Measurements from ENCODE around the gene USP36.

The USP36 gene

GRCh38 chr17:78748730-78749317, 91.8 kb downstream of the USP36 start:
- Histone ChIP-seq H2AFZ (ENCODE audit: low read length) (no peak overlapping the region), H3K4me3 (ENCODE audit: low read length, poor library complexity, severe bottlenecking) (peak overlapping the region; percentile 74), H3K4me2 (ENCODE audit: low read depth, low read length, poor library complexity, severe bottlenecking) (peak overlapping the region; percentile 94), H3K4me1 (ENCODE audit: insufficient read depth, low read length, poor library complexity, severe bottlenecking) (peaks cover 73% of the 10 kb centered on the region), H3K79me2 (ENCODE audit: insufficient read depth, low read length) (peaks cover 89% of the 10 kb centered on the region), H3K9me3 (ENCODE audit: insufficient read depth, low read depth, low read length) (no peaks in the 10 kb centered on the region), H3K36me3 (ENCODE audit: insufficient read depth, low read length) (peaks cover under 1% of the 10 kb centered on the region; the same call in 1 of the 2 replicates), H3K9ac (ENCODE audit: low read depth, low read length, poor library complexity, severe bottlenecking) (peak overlapping the region; percentile 66), H4K20me1 (ENCODE audit: insufficient read depth, low read length, poor library complexity, severe bottlenecking) (peaks cover 3% of the 10 kb centered on the region), H3F3A (ENCODE audit: low read depth) (peaks cover 13% of the 10 kb centered on the region; the same call in 1 of the 2 replicates), H3K27me3 (ENCODE audit: insufficient read depth, low read length, poor library complexity, severe bottlenecking) (no peaks in the 10 kb centered on the region), H3K9me2 (replicated peaks; ENCODE audit: low read depth, low read length) (no peaks in the 10 kb centered on the region)
- no peak for TF ChIP-seq EZH2phosphoT487 (IDR thresholded peaks at IDR 0.05; ENCODE audit: borderline replicate concordance)
- TF ChIP-seq, protein P1, sequence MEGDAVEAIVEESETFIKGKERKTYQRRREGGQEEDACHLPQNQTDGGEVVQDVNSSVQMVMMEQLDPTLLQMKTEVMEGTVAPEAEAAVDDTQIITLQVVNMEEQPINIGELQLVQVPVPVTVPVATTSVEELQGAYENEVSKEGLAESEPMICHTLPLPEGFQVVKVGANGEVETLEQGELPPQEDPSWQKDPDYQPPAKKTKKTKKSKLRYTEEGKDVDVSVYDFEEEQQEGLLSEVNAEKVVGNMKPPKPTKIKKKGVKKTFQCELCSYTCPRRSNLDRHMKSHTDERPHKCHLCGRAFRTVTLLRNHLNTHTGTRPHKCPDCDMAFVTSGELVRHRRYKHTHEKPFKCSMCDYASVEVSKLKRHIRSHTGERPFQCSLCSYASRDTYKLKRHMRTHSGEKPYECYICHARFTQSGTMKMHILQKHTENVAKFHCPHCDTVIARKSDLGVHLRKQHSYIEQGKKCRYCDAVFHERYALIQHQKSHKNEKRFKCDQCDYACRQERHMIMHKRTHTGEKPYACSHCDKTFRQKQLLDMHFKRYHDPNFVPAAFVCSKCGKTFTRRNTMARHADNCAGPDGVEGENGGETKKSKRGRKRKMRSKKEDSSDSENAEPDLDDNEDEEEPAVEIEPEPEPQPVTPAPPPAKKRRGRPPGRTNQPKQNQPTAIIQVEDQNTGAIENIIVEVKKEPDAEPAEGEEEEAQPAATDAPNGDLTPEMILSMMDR (conservative IDR thresholded peaks at IDR 0.05; ENCODE audit: low read length), result no peak

GRCh38 chr17:78748048-78748729, 92.4 kb downstream of the USP36 start:
- Histone ChIP-seq H3K4me2 (ENCODE audit: low read depth, low read length, poor library complexity, severe bottlenecking) (peak overlapping the region; percentile 94), H4K20me1 (ENCODE audit: insufficient read depth, low read length, poor library complexity, severe bottlenecking) (peaks cover 3% of the 10 kb centered on the region), H3K9ac (ENCODE audit: low read depth, low read length, poor library complexity, severe bottlenecking) (peak overlapping the region; percentile 65), H3K4me1 (ENCODE audit: insufficient read depth, low read length, poor library complexity, severe bottlenecking) (peaks cover 79% of the 10 kb centered on the region), H3K4me3 (ENCODE audit: low read length, poor library complexity, severe bottlenecking) (peak overlapping the region; percentile 74), H3F3A (ENCODE audit: low read depth) (peaks cover 13% of the 10 kb centered on the region; the same call in 1 of the 2 replicates), H2AFZ (ENCODE audit: low read length) (no peak overlapping the region), H3K36me3 (ENCODE audit: insufficient read depth, low read length) (peaks cover 3% of the 10 kb centered on the region; the same call in 1 of the 2 replicates), H3K9me2 (replicated peaks; ENCODE audit: low read depth, low read length) (no peaks in the 10 kb centered on the region), H3K27me3 (ENCODE audit: insufficient read depth, low read length, poor library complexity, severe bottlenecking) (no peaks in the 10 kb centered on the region), H3K9me3 (ENCODE audit: insufficient read depth, low read depth, low read length) (no peaks in the 10 kb centered on the region), H3K79me2 (ENCODE audit: insufficient read depth, low read length) (peaks cover 89% of the 10 kb centered on the region)
- TF ChIP-seq, protein P1 (conservative IDR thresholded peaks at IDR 0.05; ENCODE audit: low read length), result no peak
- TF ChIP-seq EZH2phosphoT487 (IDR thresholded peaks at IDR 0.05; ENCODE audit: borderline replicate concordance), result no peak

DNA sequence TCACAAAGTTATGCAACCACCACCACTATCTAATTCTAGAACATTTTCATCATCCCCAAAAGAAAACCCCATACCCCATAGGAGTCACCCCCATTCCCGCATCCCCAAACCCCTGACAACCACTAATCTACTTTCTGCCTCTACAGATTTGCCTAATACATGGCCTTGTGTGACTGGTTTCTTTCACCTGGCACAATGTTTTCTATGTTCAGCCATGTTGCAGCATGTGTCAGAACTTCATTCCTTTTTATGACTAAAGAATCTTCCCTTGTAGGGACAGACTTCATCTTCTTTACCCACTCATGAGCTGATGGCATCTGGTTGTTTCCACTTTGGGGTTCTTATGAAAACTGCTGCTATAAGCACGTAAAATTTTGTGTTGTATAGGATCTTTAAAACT, 93.1 kb downstream of the USP36 start:
- H3K9me3 ChIP-seq (ENCODE audit: insufficient read depth, low read depth, low read length), result no peaks in the 10 kb centered on the region
- peaks cover 3% of the 10 kb centered on the region for H4K20me1 ChIP-seq (ENCODE audit: insufficient read depth, low read length, poor library complexity, severe bottlenecking)
- H3K79me2 ChIP-seq (ENCODE audit: insufficient read depth, low read length), result peaks cover 89% of the 10 kb centered on the region
- peak overlapping the region; percentile 65 for H3K9ac ChIP-seq (ENCODE audit: low read depth, low read length, poor library complexity, severe bottlenecking)
- H3F3A ChIP-seq (ENCODE audit: low read depth), result peaks cover 13% of the 10 kb centered on the region; the same call in 1 of the 2 replicates
- no peaks in the 10 kb centered on the region for H3K27me3 ChIP-seq (ENCODE audit: insufficient read depth, low read length, poor library complexity, severe bottlenecking)
- no peak overlapping the region for H2AFZ ChIP-seq (ENCODE audit: low read length)
- H3K4me3 ChIP-seq (ENCODE audit: low read length, poor library complexity, severe bottlenecking), result peak overlapping the region; percentile 74
- peaks cover 79% of the 10 kb centered on the region for H3K4me1 ChIP-seq (ENCODE audit: insufficient read depth, low read length, poor library complexity, severe bottlenecking)
- H3K9me2 ChIP-seq (replicated peaks; ENCODE audit: low read depth, low read length), result no peaks in the 10 kb centered on the region
- TF ChIP-seq, protein P1 (conservative IDR thresholded peaks at IDR 0.05; ENCODE audit: low read length), result no peak
- TF ChIP-seq EZH2phosphoT487 (IDR thresholded peaks at IDR 0.05; ENCODE audit: borderline replicate concordance), result no peak
- peaks cover 3% of the 10 kb centered on the region; the same call in 1 of the 2 replicates for H3K36me3 ChIP-seq (ENCODE audit: insufficient read depth, low read length)
- peak overlapping the region; percentile 94 for H3K4me2 ChIP-seq (ENCODE audit: low read depth, low read length, poor library complexity, severe bottlenecking)

Data from Loucy (cell line).